ENCODE measurements around the gene PXK. TPM values are rescaled to one million over a fixed set of nuclear protein-coding genes. Genes with fewer than 3 reads are reported as not detected.

Gene PXK
- polyA plus RNA-seq, 3 donors = 31.5 to 54.0 (median 52.9) TPM

- Mint-ChIP-seq H3K36me3 (peaks cover 47 to 52% of the 10 kb centered on the region in 2 donors), H3K27me3 (ENCODE audit: low read depth in 3 of 3) (no peaks in the 10 kb centered on the region), H3K4me1 (peaks cover 17% of the 10 kb centered on the region), H3K27ac (peak overlapping the region in 1 of 7 donors; percentile 28), H3K4me3 (no peak overlapping the region), H3K9me3 (no peaks in the 10 kb centered on the region)
- Histone ChIP-seq H3K27ac (ENCODE audit: low read depth in 1 of 2, low read length in 2 of 2) (peak overlapping the region in 1 of 2 donors; percentile 13), H3K27me3 (ENCODE audit: control insufficient read depth in 2 of 2, insufficient read depth in 2 of 2, low read length in 2 of 2) (no peaks in the 10 kb centered on the region), H3K79me2 (ENCODE audit: insufficient read depth, low read length) (peaks cover 97% of the 10 kb centered on the region), H4K20me1 (ENCODE audit: insufficient read depth, low read length) (peaks cover 60% of the 10 kb centered on the region), H3K9ac (ENCODE audit: insufficient read depth, low read length, poor library complexity, severe bottlenecking) (no peak overlapping the region), H3K4me2 (replicated peaks; ENCODE audit: extremely low read depth, low read length, poor library complexity, severe bottlenecking) (no peak overlapping the region), H3K4me1 (ENCODE audit: control insufficient read depth in 1 of 2, insufficient read depth in 2 of 2, low read length in 2 of 2) (no peaks in the 10 kb centered on the region), H3K9me3 (replicated peaks in 1 of 2; ENCODE audit: control insufficient read depth in 1 of 2, insufficient read depth in 1 of 2, low read length in 2 of 2) (no peaks in the 10 kb centered on the region), H2AFZ (ENCODE audit: insufficient read depth, low read depth, low read length, poor library complexity, severe bottlenecking) (no peak overlapping the region), H3K36me3 (replicated peaks in 1 of 2; ENCODE audit: control insufficient read depth in 1 of 2, insufficient read depth in 2 of 2, low read length in 2 of 2) (peaks cover 18 to 55% of the 10 kb centered on the region in 2 donors), H3K4me3 (replicated peaks in 1 of 3; ENCODE audit: low read depth in 2 of 3, low read length in 3 of 3) (no peak overlapping the region)
- TF ChIP-seq, protein P1, sequence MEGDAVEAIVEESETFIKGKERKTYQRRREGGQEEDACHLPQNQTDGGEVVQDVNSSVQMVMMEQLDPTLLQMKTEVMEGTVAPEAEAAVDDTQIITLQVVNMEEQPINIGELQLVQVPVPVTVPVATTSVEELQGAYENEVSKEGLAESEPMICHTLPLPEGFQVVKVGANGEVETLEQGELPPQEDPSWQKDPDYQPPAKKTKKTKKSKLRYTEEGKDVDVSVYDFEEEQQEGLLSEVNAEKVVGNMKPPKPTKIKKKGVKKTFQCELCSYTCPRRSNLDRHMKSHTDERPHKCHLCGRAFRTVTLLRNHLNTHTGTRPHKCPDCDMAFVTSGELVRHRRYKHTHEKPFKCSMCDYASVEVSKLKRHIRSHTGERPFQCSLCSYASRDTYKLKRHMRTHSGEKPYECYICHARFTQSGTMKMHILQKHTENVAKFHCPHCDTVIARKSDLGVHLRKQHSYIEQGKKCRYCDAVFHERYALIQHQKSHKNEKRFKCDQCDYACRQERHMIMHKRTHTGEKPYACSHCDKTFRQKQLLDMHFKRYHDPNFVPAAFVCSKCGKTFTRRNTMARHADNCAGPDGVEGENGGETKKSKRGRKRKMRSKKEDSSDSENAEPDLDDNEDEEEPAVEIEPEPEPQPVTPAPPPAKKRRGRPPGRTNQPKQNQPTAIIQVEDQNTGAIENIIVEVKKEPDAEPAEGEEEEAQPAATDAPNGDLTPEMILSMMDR (IDR thresholded peaks at IDR 0.05) = no peak
- no CpG with 5 or more reads among the region's 3 CpGs for WGBS (ENCODE audit: insufficient coverage)
- DNase-seq = no peak
- intact Hi-C loops (cut with micrococcal nuclease) = no loop called here
Measured at GRCh38 chr3:58369876-58370275, 37.2 kb downstream of the PXK start.

GRCh38 chr3:58370407-58370806, 37.7 kb downstream of the PXK start:
- Histone ChIP-seq H3K27me3 (ENCODE audit: control insufficient read depth in 2 of 2, insufficient read depth in 2 of 2, low read length in 2 of 2) (no peaks in the 10 kb centered on the region), H3K4me1 (ENCODE audit: control insufficient read depth in 1 of 2, insufficient read depth in 2 of 2, low read length in 2 of 2) (no peaks in the 10 kb centered on the region), H3K4me3 (replicated peaks in 1 of 3; ENCODE audit: low read depth in 2 of 3, low read length in 3 of 3) (no peak overlapping the region), H3K9ac (ENCODE audit: insufficient read depth, low read length, poor library complexity, severe bottlenecking) (no peak overlapping the region), H3K9me3 (replicated peaks in 1 of 2; ENCODE audit: control insufficient read depth in 1 of 2, insufficient read depth in 1 of 2, low read length in 2 of 2) (no peaks in the 10 kb centered on the region), H3K4me2 (replicated peaks; ENCODE audit: extremely low read depth, low read length, poor library complexity, severe bottlenecking) (no peak overlapping the region), H3K79me2 (ENCODE audit: insufficient read depth, low read length) (peaks cover 97% of the 10 kb centered on the region), H2AFZ (ENCODE audit: insufficient read depth, low read depth, low read length, poor library complexity, severe bottlenecking) (no peak overlapping the region), H3K36me3 (replicated peaks in 1 of 2; ENCODE audit: control insufficient read depth in 1 of 2, insufficient read depth in 2 of 2, low read length in 2 of 2) (peaks cover 18 to 60% of the 10 kb centered on the region in 2 donors), H3K27ac (ENCODE audit: low read depth in 1 of 2, low read length in 2 of 2) (peak overlapping the region in 1 of 2 donors; percentile 13), H4K20me1 (ENCODE audit: insufficient read depth, low read length) (peaks cover 55% of the 10 kb centered on the region)
- DNase-seq = no peak
- Mint-ChIP-seq H3K4me1 (peaks cover 12% of the 10 kb centered on the region), H3K27ac (peak overlapping the region; percentile 3 to 78 (median 61)), H3K36me3 (peaks cover 50 to 55% of the 10 kb centered on the region in 2 donors), H3K4me3 (no peak overlapping the region), H3K27me3 (ENCODE audit: low read depth in 3 of 3) (no peaks in the 10 kb centered on the region), H3K9me3 (no peaks in the 10 kb centered on the region)
- TF ChIP-seq, protein P1 (IDR thresholded peaks at IDR 0.05) = no peak
- intact Hi-C loops (cut with micrococcal nuclease) = no loop called here
- 98% methylated on average over 5 of the region's 10 CpGs for WGBS (ENCODE audit: insufficient coverage)
